OCI-LY3 (cell line): ENCODE results near the gene ACTL7A.

ENCODE experiments used
- CTCF ChIP-seq: fragments of 200-600, 300-600 bp; sonication (generic); IDR thresholded peaks from 2 replicates; pipeline ENCODE4 v1.5.1; 2014; ENCODE audit warnings: antibody characterized with exemption, low read length, low read depth
- EZH2phosphoT487 ChIP-seq: fragments of 200-600 bp; shearing (Covaris generic); IDR thresholded peaks from 2 replicates; pipeline ENCODE4 v1.6.1; 2018; ENCODE audit warnings: antibody characterized with exemption, mixed run types, low read depth

- no peak for TF ChIP-seq CTCF
- TF ChIP-seq EZH2phosphoT487: no peak
Observed at GRCh38 chr9:108864446-108864845, 2.4 kb downstream of the ACTL7A start.
